ENCODE results near the gene CCN5. TPM values are rescaled to one million over a fixed set of nuclear protein-coding genes. Genes with fewer than 3 reads are reported as not detected.

Gene CCN5
- total RNA-seq, 2 experiments from 2014 or later = not detected

GRCh38 chr20:44704551-44704971 lies 10.6 kb upstream of the CCN5 start:
- POLR2A ChIA-PET = no interaction called here
- intact Hi-C loops (cut with micrococcal nuclease) = no loop called here
- no peaks in the 10 kb centered on the region for H3K36me3 Mint-ChIP-seq (ENCODE audit: low read depth)
- H3K4me3 Mint-ChIP-seq = no peak overlapping the region
- ATAC-seq (no peak), DNase-seq (no peak)
- no peak for TF ChIP-seq CTCF (IDR thresholded peaks at IDR 0.05)
- H3K27me3 Mint-ChIP-seq = no peaks in the 10 kb centered on the region
- H3K9me3 Mint-ChIP-seq = no peaks in the 10 kb centered on the region
- CTCF ChIA-PET = interaction anchor here (2.5 kb wide), 1 partner anchor 19 kb away, joined by 14 read pairs; no protein-coding TSS in a partner anchor
- H3K4me1 Mint-ChIP-seq (ENCODE audit: low read depth) = no peaks in the 10 kb centered on the region
- no peak overlapping the region for H3K27ac Mint-ChIP-seq

- DNase-seq (no peak), ATAC-seq (no peak)
- Mint-ChIP-seq H3K27me3 (no peaks in the 10 kb centered on the region), H3K4me3 (no peak overlapping the region), H3K27ac (no peak overlapping the region), H3K4me1 (ENCODE audit: low read depth) (no peaks in the 10 kb centered on the region), H3K36me3 (ENCODE audit: low read depth) (no peaks in the 10 kb centered on the region), H3K9me3 (no peaks in the 10 kb centered on the region)
- intact Hi-C loops (cut with micrococcal nuclease) = no loop called here
- ChIA-PET CTCF (interaction anchor here (0.9 to 2.0 kb wide), 2 partner anchors 28 to 161 kb away, joined by 3 to 4 read pairs; no protein-coding TSS in a partner anchor), POLR2A (no interaction called here)
- TF ChIP-seq CTCF (IDR thresholded peaks at IDR 0.05) = no peak
Measured at GRCh38 chr20:44705364-44706094, 9.6 kb upstream of the CCN5 start.

- Mint-ChIP-seq H3K36me3 (ENCODE audit: low read depth) (no peaks in the 10 kb centered on the region), H3K9me3 (no peaks in the 10 kb centered on the region), H3K4me1 (ENCODE audit: low read depth) (no peaks in the 10 kb centered on the region), H3K27me3 (no peaks in the 10 kb centered on the region), H3K4me3 (no peak overlapping the region), H3K27ac (no peak overlapping the region)
- no peak for TF ChIP-seq CTCF (IDR thresholded peaks at IDR 0.05)
- no peak for DNase-seq
- intact Hi-C loops (cut with micrococcal nuclease) = no loop called here
- no peak for ATAC-seq
- POLR2A ChIA-PET = no interaction called here
- CTCF ChIA-PET = interaction anchor here (0.9 to 2.0 kb wide), 3 partner anchors 11 to 160 kb away, joined by 3 to 4 read pairs (median 3); no protein-coding TSS in a partner anchor
Measured at GRCh38 chr20:44706301-44707017, 8.7 kb upstream of the CCN5 start.

GRCh38 chr20:44707018-44707579 lies 8.1 kb upstream of the CCN5 start:
- no peak overlapping the region for H3K4me3 Mint-ChIP-seq
- ChIA-PET POLR2A (no interaction called here), CTCF (interaction anchor here (1.1 to 2.0 kb wide), 2 partner anchors 10 to 26 kb away, joined by 3 to 4 read pairs; no protein-coding TSS in a partner anchor)
- H3K27me3 Mint-ChIP-seq = no peaks in the 10 kb centered on the region
- no peaks in the 10 kb centered on the region for H3K9me3 Mint-ChIP-seq
- no peaks in the 10 kb centered on the region for H3K36me3 Mint-ChIP-seq (ENCODE audit: low read depth)
- no peak overlapping the region for H3K27ac Mint-ChIP-seq
- ATAC-seq (no peak), DNase-seq (no peak)
- TF ChIP-seq CTCF (IDR thresholded peaks at IDR 0.05) = no peak
- H3K4me1 Mint-ChIP-seq (ENCODE audit: low read depth) = no peaks in the 10 kb centered on the region
- intact Hi-C loops (cut with micrococcal nuclease) = no loop called here

DNA sequence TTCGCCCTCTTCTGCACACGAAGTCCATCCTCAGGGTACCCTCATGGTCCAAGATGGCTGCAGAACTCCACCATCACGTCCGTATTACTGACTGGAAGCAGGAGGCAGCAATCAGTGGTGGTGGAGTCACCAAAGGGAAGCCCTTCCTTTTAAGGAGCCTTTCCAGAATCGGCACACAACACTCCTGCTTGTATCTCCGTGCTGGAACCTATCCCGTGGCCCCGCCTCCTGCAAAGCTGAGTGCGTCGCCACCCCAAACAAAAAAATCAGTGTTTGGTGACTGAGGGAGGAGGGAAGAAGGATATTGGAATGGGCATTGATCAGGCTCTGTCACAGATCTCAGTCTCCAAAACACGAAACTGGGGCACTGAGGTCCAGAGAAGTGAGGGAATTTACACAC lies 5.8 kb upstream of the CCN5 start:
- ChIA-PET CTCF (no interaction called here), POLR2A (no interaction called here)
- Mint-ChIP-seq H3K27ac (no peak overlapping the region), H3K4me1 (ENCODE audit: low read depth) (no peaks in the 10 kb centered on the region), H3K27me3 (no peaks in the 10 kb centered on the region), H3K9me3 (no peaks in the 10 kb centered on the region), H3K4me3 (no peak overlapping the region), H3K36me3 (ENCODE audit: low read depth) (no peaks in the 10 kb centered on the region)
- no peak for TF ChIP-seq CTCF (IDR thresholded peaks at IDR 0.05)
- no peak for DNase-seq
- intact Hi-C loops (cut with micrococcal nuclease) = no loop called here
- no peak for ATAC-seq
